ENCODE measurements around the gene SPRING1.

The SPRING1 gene

GRCh38 chr12:116727891-116728290 lies 10.0 kb downstream of the SPRING1 start:
- Mint-ChIP-seq H3K4me3 (no peak overlapping the region), H3K27me3 (no peaks in the 10 kb centered on the region), H3K27ac (no peak overlapping the region), H3K36me3 (peaks cover 6% of the 10 kb centered on the region), H3K4me1 (ENCODE audit: low read depth) (peaks cover 29% of the 10 kb centered on the region), H3K9me3 (ENCODE audit: low read depth) (no peaks in the 10 kb centered on the region)

- Mint-ChIP-seq H3K4me3 (no peak overlapping the region), H3K27ac (no peak overlapping the region), H3K4me1 (ENCODE audit: low read depth) (peaks cover 25% of the 10 kb centered on the region), H3K36me3 (peaks cover 6% of the 10 kb centered on the region), H3K27me3 (no peaks in the 10 kb centered on the region), H3K9me3 (ENCODE audit: low read depth) (no peaks in the 10 kb centered on the region)
These were observed 10.6 kb downstream of the SPRING1 start for GRCh38 chr12:116727261-116727660.

GRCh38 chr12:116726694-116727093 lies 11.2 kb downstream of the SPRING1 start:
- Mint-ChIP-seq H3K4me1 (ENCODE audit: low read depth) (peaks cover 22% of the 10 kb centered on the region), H3K9me3 (ENCODE audit: low read depth) (no peaks in the 10 kb centered on the region), H3K36me3 (peaks cover 6% of the 10 kb centered on the region), H3K27ac (no peak overlapping the region), H3K27me3 (no peaks in the 10 kb centered on the region), H3K4me3 (no peak overlapping the region)

GRCh38 chr12:116722245-116722644 lies 15.6 kb downstream of the SPRING1 start:
- peaks cover 7% of the 10 kb centered on the region for H3K4me1 Mint-ChIP-seq (ENCODE audit: low read depth)
- no peak overlapping the region for H3K4me3 Mint-ChIP-seq
- peak overlapping the region; percentile 8 for H3K27ac Mint-ChIP-seq
- no peaks in the 10 kb centered on the region for H3K36me3 Mint-ChIP-seq
- no peaks in the 10 kb centered on the region for H3K27me3 Mint-ChIP-seq
- no peaks in the 10 kb centered on the region for H3K9me3 Mint-ChIP-seq (ENCODE audit: low read depth)

GRCh38 chr12:116719731-116720528 lies 17.9 kb downstream of the SPRING1 start:
- Mint-ChIP-seq H3K36me3 (peaks cover 5% of the 10 kb centered on the region), H3K27ac (peak overlapping the region; percentile 41), H3K27me3 (no peaks in the 10 kb centered on the region), H3K4me3 (no peak overlapping the region), H3K9me3 (ENCODE audit: low read depth) (no peaks in the 10 kb centered on the region), H3K4me1 (ENCODE audit: low read depth) (no peaks in the 10 kb centered on the region)

- Mint-ChIP-seq H3K36me3 (peaks cover 5% of the 10 kb centered on the region), H3K4me3 (no peak overlapping the region), H3K27ac (no peak overlapping the region), H3K27me3 (no peaks in the 10 kb centered on the region), H3K9me3 (ENCODE audit: low read depth) (no peaks in the 10 kb centered on the region), H3K4me1 (ENCODE audit: low read depth) (no peaks in the 10 kb centered on the region)
These were observed 19.0 kb downstream of the SPRING1 start for GRCh38 chr12:116718655-116719454.

- no peak overlapping the region for H3K27ac Mint-ChIP-seq
- H3K27me3 Mint-ChIP-seq, result no peaks in the 10 kb centered on the region
- no peaks in the 10 kb centered on the region for H3K4me1 Mint-ChIP-seq (ENCODE audit: low read depth)
- H3K9me3 Mint-ChIP-seq (ENCODE audit: low read depth), result no peaks in the 10 kb centered on the region
- no peak overlapping the region for H3K4me3 Mint-ChIP-seq
- peaks cover 5% of the 10 kb centered on the region for H3K36me3 Mint-ChIP-seq
These were observed 20.1 kb downstream of the SPRING1 start for GRCh38 chr12:116717466-116718437.

- H3K27ac Mint-ChIP-seq, result no peak overlapping the region
- H3K4me3 Mint-ChIP-seq, result no peak overlapping the region
- peaks cover under 1% of the 10 kb centered on the region for H3K4me1 Mint-ChIP-seq (ENCODE audit: low read depth)
- peaks cover 5% of the 10 kb centered on the region for H3K36me3 Mint-ChIP-seq
- H3K9me3 Mint-ChIP-seq (ENCODE audit: low read depth), result no peaks in the 10 kb centered on the region
- H3K27me3 Mint-ChIP-seq, result no peaks in the 10 kb centered on the region
These were observed 23.7 kb downstream of the SPRING1 start for GRCh38 chr12:116714175-116714574.

GRCh38 chr12:116713527-116713926 lies 24.3 kb downstream of the SPRING1 start:
- H3K9me3 Mint-ChIP-seq (ENCODE audit: low read depth), result no peaks in the 10 kb centered on the region
- no peak overlapping the region for H3K27ac Mint-ChIP-seq
- H3K4me1 Mint-ChIP-seq (ENCODE audit: low read depth), result peaks cover 7% of the 10 kb centered on the region
- peaks cover 5% of the 10 kb centered on the region for H3K36me3 Mint-ChIP-seq
- H3K4me3 Mint-ChIP-seq, result no peak overlapping the region
- H3K27me3 Mint-ChIP-seq, result peaks cover 4% of the 10 kb centered on the region

GRCh38 chr12:116712458-116713303 lies 25.2 kb downstream of the SPRING1 start:
- Mint-ChIP-seq H3K4me1 (ENCODE audit: low read depth) (peaks cover 9% of the 10 kb centered on the region), H3K27me3 (peaks cover 4% of the 10 kb centered on the region), H3K27ac (no peak overlapping the region), H3K4me3 (no peak overlapping the region), H3K36me3 (peaks cover 5% of the 10 kb centered on the region), H3K9me3 (ENCODE audit: low read depth) (no peaks in the 10 kb centered on the region)

GRCh38 chr12:116710370-116711150 lies 27.3 kb downstream of the SPRING1 start:
- Mint-ChIP-seq H3K27ac (peak overlapping the region; percentile 10), H3K4me1 (ENCODE audit: low read depth) (peaks cover 9% of the 10 kb centered on the region), H3K36me3 (no peaks in the 10 kb centered on the region), H3K4me3 (no peak overlapping the region), H3K27me3 (peaks cover 6% of the 10 kb centered on the region), H3K9me3 (ENCODE audit: low read depth) (no peaks in the 10 kb centered on the region)

- Mint-ChIP-seq H3K27ac (no peak overlapping the region), H3K27me3 (peaks cover 6% of the 10 kb centered on the region), H3K36me3 (no peaks in the 10 kb centered on the region), H3K4me1 (ENCODE audit: low read depth) (peaks cover 9% of the 10 kb centered on the region), H3K9me3 (ENCODE audit: low read depth) (no peaks in the 10 kb centered on the region), H3K4me3 (no peak overlapping the region)
These were observed 28.1 kb downstream of the SPRING1 start for GRCh38 chr12:116709768-116710167.
